ENCODE data around the gene GRM2. TPM values are rescaled to one million over a fixed set of nuclear protein-coding genes. Genes with fewer than 3 reads are reported as not detected.
A peak's percentile ranks its signal among the peaks of the same experiment; 100 is the strongest.

Gene GRM2
- total RNA-seq, 4 donors from 2014 or later: 0.04 to 0.57 (median 0.53) TPM; not detected in 1

GRCh38 chr3:51686512-51687215, 20.2 kb upstream of the GRM2 start:
- Histone ChIP-seq H3K27ac (peak overlapping the region; percentile 52 to 79 (median 67)), H3K36me3 (peaks cover 19 to 94% (median 45%) of the 10 kb centered on the region in 3 donors), H3K9me3 (no peaks in the 10 kb centered on the region), H3K27me3 (no peaks in the 10 kb centered on the region), H3K4me1 (peaks cover 4 to 67% (median 19%) of the 10 kb centered on the region in 3 donors), H3K4me3 (no peak overlapping the region)
- DNase-seq: no peak
- no peak for TF ChIP-seq POLR2A (IDR thresholded peaks at IDR 0.05)
- TF ChIP-seq CTCF (IDR thresholded peaks at IDR 0.05): no peak
- WGBS, 2 donors: 56% methylated on average over 6 to 8 of the region's 10 CpGs
- intact Hi-C loops (cut with DNase I): loop anchor here (10.0 kb wide), 1 partner anchor 292 kb away; the partner anchor contains the start of gene RBM15B

GRCh38 chr3:51687431-51688205, 19.2 kb upstream of the GRM2 start:
- Histone ChIP-seq H3K27me3 (no peaks in the 10 kb centered on the region), H3K27ac (peak overlapping the region in 3 of 4 donors; percentile 62 to 79 (median 72)), H3K4me1 (peaks cover 0 to 58% (median 15%) of the 10 kb centered on the region in 3 donors), H3K36me3 (peaks cover 24 to 100% (median 49%) of the 10 kb centered on the region in 3 donors), H3K9me3 (no peaks in the 10 kb centered on the region), H3K4me3 (no peak overlapping the region)
- intact Hi-C loops (cut with DNase I): loop anchor here (10.0 kb wide), 1 partner anchor 293 kb away; the partner anchor contains the start of gene RBM15B
- DNase-seq: no peak
- TF ChIP-seq CTCF (IDR thresholded peaks at IDR 0.05) (no peak), POLR2A (IDR thresholded peaks at IDR 0.05) (no peak)
- WGBS, 2 donors: 77% methylated on average over 6 of the region's 14 CpGs; no CpG with 5 or more reads in 1 of the 2 donors

GRCh38 chr3:51688206-51688600, 18.7 kb upstream of the GRM2 start:
- no peak overlapping the region for H3K4me3 ChIP-seq
- DNase-seq: no peak
- intact Hi-C loops (cut with DNase I): loop anchor here (10.0 kb wide), 1 partner anchor 293 kb away; the partner anchor contains the start of gene RBM15B
- peaks cover 0 to 52% (median 15%) of the 10 kb centered on the region in 3 donors for H3K4me1 ChIP-seq
- H3K9me3 ChIP-seq: no peaks in the 10 kb centered on the region
- H3K36me3 ChIP-seq: peaks cover 24 to 100% (median 49%) of the 10 kb centered on the region in 3 donors
- 89 to 94% methylated on average over 3 of the region's 3 CpGs for WGBS, 2 donors
- H3K27ac ChIP-seq: peak overlapping the region in 1 of 4 donors; percentile 79
- TF ChIP-seq POLR2A (IDR thresholded peaks at IDR 0.05) (no peak), CTCF (IDR thresholded peaks at IDR 0.05) (no peak)
- H3K27me3 ChIP-seq: no peaks in the 10 kb centered on the region

- Histone ChIP-seq H3K4me3 (no peak overlapping the region), H3K27ac (peak overlapping the region in 1 of 4 donors; percentile 28), H3K27me3 (no peaks in the 10 kb centered on the region), H3K36me3 (peaks cover 16 to 100% (median 31%) of the 10 kb centered on the region in 3 donors), H3K9me3 (no peaks in the 10 kb centered on the region), H3K4me1 (peaks cover 0 to 24% (median 3%) of the 10 kb centered on the region in 3 donors)
- TF ChIP-seq CTCF (IDR thresholded peaks at IDR 0.05) (no peak), POLR2A (IDR thresholded peaks at IDR 0.05) (no peak)
- 73 to 83% methylated on average over 1 to 3 of the region's 5 CpGs for whole genome bisulfite sequencing, 2 donors
- DNase-seq: no peak
- intact Hi-C loops (cut with DNase I): no loop called here
These were observed 15.8 kb upstream of the GRM2 start for GRCh38 chr3:51691021-51691420.
